Measurements from ENCODE around the gene PGLYRP1.

The PGLYRP1 gene, protein sequence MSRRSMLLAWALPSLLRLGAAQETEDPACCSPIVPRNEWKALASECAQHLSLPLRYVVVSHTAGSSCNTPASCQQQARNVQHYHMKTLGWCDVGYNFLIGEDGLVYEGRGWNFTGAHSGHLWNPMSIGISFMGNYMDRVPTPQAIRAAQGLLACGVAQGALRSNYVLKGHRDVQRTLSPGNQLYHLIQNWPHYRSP

DNA sequence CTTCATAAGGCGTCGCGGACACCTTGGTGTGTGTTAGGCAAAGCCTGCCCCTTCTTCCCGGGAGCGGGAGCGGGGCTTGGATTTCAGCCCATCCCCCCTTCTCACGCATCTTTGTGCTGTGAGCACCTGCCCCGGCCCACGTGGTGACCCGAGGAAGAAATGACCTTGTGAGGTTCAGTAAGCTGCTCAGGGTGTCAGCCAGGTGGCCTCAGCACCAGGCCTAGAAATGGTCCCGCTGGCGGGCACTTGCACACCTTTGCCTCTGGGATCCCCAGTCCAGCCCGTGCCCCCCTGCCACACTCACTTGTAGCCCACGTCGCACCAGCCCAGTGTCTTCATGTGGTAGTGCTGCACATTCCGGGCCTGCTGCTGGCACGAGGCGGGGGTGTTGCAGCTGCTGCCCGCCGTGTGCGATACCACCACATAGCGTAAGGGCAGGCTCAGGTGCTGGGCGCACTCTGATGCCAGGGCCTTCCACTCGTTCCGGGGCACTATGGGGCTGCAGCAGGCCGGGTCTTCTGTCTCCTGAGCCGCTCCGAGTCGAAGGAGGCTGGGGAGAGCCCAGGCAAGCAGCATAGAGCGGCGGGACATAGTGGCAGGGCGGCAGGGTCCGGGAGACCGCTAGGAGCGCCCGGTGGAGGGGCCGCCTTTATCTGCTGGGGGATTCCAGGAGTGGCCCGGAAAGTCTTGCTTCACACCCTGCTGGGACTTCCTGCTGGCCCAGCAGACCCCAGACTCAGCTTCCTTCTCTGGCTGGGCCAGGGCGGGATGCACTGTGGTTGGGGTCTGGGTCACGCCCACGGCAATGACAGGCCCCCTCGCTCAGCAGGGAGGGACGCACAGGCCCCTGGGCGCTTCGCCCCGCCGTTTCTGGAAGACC lies at the start of gene PGLYRP1:
TSS of gene PGLYRP1 (minus strand) at position 623 of the 880 bp plus-strand sequence. CDS start at position 591, 32 bp downstream.
- DNase-seq (ENCODE audit: low read depth, low spot score), result no peak

DNA sequence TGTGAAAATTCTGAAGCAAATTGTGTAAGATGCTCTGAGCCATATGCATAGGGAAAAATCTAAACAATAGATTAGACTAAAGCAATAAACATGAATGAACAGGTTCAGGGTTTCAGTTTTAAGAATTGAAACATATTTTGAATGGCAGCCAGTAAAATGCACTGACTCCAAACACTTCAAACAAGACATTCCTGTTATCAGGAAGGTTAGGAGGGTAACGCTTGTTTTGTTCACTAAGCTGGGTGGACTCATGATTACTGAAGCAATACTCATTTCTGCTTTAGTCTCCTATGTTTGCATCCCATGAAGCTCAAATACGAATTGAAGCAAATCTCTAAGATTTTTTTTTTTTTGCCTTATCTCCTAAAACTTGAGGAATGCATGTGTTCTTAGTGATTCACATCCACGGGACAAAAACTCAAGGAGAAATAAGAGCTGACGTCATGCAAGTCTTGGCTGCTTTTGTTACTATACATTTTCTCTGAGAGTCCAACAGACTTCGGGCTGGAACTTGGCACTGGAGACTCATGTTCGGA lies 47.0 kb upstream of the PGLYRP1 start:
- DNase-seq (ENCODE audit: low read depth, low spot score), result no peak

DNA sequence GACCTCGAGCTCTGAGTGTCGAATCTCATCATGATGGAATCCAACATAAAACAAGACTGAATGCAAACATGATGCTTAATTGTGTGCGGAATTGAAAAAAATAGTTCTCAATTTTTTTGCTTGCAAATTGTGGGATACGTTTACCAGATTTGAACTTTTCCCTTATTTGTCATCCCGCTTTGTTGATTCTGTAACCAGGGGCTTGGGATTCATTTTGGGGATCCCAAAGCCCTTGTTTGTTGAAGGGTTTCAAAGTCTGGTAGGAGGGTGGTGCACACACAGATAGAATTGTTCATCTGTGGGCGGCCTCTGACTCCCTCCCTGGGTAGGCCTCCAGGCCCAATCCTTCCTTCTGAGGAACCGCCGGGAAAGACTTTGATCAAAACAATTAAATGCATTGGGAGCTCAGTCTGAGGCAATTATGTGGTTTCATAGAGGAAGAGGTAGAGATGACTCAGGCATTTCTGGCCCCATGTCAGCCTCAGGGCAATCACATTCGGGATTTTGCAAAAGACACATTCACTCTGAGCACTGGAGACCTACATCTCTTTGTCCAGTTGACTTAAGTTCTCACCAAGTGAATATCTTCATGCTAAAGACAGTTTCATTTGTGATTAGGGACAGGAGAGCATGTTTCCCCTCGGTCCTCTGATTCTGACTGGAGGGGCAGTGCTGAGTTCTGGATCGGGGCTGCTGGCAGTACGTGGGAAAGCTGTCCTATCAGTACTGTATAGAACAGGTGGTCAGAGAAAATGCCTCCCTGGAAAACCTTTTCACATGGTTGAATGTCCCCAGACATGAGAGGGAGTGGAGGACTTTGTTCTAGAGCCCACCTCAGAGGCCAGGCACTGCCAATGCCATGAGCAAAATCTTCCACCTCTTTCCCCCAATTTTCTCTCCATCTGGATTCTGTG lies 45.7 kb upstream of the PGLYRP1 start:
- DNase-seq (ENCODE audit: low read depth, low spot score), result no peak

DNA sequence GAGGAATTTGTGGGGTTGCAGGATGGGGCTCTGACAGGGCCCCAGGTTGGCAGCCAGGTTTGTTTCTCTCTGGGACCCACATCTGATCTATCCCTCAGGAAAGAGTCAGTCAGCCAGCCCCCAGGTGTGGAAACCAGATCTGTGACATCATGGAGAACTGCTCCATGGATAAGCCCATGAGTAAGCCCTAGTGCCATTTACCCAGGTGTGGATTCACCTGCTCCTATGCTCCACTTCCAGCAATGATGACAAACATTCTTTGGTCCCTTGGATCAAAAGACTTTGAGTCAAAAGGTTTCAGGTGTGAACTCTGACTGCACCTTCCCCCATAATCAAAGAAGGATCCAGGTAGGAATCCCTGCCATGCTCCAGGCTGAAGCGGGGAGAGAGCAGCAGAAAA lies 44.8 kb upstream of the PGLYRP1 start:
- DNase-seq (ENCODE audit: low read depth, low spot score), result no peak

DNA sequence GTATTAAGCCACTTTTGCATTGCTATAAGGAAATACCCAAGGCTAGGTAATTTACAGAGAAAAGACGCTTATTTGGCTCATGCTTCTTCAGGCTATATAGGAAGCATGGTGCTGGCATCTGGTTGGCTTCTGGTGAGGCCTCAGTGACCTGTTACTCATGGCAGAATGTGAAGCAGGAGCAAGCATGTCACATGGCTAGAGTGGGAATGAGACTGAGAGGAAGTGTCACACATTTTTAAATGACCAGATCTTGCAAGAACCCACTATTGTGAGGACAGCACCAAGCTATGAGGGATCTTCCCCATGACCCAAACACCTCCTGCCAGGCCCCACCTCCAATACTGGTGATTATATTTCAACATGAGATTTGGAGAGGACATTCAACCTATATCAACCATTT lies 43.6 kb upstream of the PGLYRP1 start:
- DNase-seq (ENCODE audit: low read depth, low spot score), result no peak

DNA sequence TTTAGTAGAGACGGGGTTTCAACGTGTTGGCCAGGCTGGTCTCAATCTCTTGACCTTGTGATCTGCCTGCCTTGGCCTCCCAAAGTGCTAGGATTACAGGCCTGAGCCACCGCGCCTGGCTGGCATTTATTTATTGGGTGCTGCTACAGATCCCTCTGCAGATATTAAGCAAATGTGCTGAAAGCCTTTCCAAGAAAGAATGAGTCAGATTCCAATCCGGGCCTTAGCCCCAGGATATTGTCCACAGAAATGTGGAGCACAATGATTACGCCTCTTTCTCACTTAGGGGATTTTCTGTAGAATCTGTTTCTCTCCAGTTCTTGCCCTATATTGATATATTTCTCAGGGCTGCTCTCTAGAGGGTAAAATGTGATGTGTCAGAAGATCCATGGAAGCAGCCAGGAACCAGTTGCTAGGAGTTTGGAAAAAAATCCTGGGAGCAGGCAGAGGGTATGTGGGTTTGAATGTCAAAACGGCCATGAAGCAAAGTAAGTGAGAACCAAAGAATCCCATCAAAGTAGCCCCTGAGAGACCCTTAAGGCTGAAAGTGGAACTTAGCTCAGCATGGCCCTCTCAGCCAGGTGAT lies 42.7 kb upstream of the PGLYRP1 start:
- no peak for DNase-seq (ENCODE audit: low read depth, low spot score)

DNA sequence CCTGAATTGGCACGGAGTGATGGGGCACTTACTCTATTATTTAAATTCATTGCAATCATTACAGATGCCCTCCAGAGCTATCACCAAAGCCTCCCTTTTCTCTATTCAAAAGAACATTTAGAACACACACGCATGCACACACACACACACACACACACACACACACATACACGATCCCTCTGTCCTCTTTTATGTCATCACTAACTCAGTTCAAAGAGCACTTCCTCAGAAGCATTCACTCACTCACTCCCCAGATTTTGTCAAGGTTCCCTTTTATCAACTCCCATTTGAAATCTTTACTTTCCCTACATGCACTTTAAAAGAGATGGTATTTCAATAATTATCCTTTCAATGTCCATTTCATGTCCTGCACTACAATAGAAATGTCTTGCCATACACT lies 40.3 kb upstream of the PGLYRP1 start:
- no peak for DNase-seq (ENCODE audit: low read depth, low spot score)

DNA sequence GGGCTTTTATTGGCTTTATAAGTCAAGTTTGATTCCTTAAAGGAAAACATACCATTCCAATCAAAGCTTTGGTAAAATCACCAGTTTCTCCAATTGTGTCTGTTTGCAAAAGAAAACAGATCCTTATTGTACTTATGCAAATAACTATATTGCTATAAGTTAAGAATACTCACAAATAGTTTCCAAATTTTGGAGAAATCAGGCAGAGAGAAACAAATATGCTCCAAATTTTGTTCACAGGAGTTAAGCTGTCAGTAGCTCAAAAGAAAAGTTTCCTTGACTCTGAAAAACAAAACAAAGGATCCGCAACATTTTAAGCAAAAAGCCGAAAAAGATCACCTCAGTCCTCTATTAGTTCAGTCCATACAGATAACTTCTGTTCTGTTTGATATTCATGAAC lies 37.2 kb upstream of the PGLYRP1 start:
- DNase-seq (ENCODE audit: low read depth, low spot score), result no peak

DNA sequence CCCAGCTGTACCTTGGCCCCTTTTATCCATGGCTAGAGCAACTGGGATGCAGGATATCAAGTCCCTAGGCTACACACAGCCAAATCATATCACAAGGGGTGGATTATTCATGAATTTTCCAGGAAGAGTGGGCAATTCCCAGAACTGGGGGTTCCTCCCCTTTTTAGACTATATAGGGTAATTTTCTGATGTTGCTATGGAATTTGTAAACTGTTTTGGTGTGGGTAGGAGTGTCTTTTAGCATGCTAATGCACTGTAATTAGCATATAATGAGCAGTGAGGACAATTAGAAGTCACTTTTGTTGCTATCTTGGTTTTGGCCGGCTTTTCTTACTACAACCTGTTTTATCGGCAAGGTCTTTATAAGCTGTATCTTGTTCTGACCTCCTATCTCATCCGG lies 35.9 kb upstream of the PGLYRP1 start:
- DNase-seq (ENCODE audit: low read depth, low spot score), result no peak

DNA sequence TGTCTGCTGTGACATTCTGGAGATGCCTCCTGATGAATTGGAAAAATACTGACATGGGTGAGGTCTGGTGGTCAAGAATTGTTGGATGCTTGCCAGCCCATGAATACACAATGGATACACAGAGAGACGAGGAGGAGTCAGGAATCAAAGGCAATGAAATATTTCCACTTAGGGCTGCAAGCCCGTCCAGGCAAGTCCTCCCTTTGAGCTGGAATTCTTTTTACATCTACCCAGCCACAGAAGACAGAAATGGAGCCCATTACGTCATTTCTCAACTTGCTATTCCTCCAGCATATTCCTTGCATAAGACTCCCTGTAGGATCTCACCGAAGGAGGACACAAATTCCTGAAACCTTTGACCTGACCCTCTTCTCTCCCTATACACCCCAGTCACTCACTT lies 33.7 kb upstream of the PGLYRP1 start:
- DNase-seq (ENCODE audit: low read depth, low spot score), result no peak

DNA sequence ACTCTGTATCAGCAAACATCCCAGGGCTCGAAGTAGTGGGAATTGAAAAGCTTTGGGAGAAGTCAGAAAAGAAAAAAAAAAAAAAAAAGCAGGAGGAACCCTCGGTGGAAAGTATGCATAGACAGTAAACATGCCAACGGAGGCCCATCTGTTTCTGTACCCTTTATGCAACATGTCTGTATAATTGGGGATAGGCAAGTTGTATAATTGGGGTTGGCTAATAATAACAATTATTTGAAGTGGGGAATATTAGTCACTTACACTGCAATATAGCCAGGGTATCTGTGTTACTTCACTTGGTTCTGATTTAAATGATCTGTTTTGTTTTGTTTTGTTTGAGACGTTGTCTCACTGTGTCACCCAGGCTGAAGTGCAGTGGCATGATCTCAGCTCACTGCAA lies 30.0 kb upstream of the PGLYRP1 start:
- no peak for DNase-seq (ENCODE audit: low read depth, low spot score)

DNA sequence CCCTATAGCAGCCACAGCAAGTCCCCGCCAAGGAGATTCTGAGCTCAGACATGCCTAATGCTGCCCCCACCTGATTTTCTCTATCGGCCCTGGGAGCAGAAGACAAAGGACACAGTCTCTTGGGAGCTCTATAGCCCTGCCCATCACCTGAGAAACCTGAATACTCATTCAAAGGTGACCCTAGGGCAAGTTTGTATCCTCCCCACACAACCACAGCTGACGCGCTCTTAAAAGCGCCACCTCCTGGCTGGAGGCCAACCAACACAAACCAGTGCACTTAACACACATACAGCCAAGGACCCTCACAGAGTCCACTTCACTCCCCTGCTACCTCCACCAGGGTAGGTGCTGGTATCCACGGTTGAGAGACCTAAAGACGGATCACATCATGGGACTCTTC lies 26.7 kb upstream of the PGLYRP1 start:
- peak; percentile 91 for DNase-seq (ENCODE audit: low read depth, low spot score)

DNA sequence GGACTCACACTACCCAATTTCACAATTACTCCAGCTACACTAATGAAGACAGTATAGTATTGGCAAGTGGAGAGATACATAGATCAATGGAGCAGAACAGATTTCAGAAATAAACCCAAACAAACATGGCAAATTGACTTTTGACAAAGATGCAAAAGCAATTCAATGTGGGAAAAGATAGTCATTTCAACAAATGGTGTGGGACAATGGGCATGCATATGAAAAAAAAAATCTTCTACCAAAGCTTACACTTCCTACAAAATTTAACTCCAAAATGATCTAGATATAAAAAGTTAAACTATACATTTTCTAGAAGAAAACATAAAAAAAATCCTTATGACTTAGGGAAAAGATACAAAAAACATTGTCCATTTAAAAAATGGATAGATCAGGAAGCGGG lies 20.7 kb upstream of the PGLYRP1 start:
- DNase-seq (ENCODE audit: low read depth, low spot score), result no peak

DNA sequence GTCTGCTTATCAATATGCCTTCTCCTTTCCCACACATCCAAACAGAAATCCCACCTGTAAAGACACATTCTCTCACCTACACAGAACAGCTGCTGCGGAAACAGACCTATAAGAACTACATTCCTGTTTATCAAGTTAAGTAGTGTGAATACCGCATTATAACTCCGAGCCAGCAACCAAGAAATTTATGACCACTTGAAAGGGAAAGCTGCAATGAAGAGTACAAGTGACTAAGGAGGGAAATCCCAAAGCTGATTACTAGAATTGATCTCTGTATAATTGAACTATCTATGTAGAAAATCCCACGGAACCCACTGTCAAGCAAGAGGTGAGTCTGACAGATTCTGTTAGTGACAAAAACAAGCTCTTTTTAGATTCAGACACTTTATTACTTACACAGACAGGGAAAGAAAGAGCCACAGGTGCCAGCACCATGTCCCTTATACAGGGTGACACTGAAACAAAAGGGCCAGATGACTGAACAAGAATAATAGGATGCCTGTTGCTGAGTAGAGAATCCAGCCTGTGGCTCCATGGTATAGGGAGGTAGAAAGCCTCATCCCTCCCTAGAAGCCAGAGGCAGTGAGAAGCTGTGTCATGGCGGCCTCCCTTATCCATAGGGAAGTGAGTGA lies 19.5 kb upstream of the PGLYRP1 start:
- no peak for DNase-seq (ENCODE audit: low read depth, low spot score)

DNA sequence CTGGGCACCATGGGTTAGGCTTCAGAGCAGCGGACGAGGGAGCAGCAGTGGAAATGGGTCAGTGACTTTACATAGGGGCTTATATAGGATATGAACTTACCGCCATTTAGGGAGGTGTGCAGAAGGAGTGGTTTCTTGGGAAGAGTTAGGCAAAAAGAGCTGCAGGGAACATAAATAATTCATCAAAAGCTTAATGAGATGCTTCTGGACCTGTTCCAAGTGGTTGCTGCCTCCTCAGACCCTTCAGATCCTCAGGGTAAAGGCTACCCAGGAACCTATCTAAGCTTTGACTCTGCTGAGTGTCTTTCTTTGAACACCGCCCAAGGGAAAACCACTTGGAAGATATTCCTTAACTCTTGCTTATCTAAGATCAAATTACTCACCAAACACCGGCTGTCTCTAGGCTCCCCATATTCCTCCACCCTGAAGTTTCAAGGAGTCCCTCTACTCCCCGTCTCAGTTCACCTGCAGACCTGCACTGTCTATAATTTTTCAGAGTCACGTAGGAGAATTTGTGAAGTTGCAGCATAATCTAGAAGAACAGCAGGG lies 18.2 kb upstream of the PGLYRP1 start, which contains the start of gene IGFL4:
TSS of gene IGFL4 (minus strand) at position 51 of the 549 bp plus-strand sequence. CDS start at position 11, 40 bp downstream.
- DNase-seq (ENCODE audit: low read depth, low spot score), result no peak

DNA sequence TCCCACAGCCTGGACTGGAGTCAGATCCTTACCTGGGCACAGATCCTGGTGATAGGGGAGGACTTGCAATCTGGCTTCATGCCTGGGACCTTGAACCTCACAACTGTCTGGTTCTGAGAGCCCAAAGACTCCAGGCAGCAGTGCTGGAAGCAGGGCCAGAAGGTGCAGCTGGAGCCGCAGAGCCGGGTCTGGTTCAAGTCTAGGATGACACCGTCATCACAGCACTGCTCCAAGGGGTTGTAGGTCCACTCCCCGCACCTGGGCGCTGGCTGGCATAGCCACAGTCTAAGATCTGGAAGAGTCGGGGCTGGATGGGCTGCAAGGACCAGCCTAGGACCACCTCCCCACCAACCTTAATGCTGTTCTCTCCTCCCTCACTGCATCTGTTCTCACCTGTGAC lies 17.3 kb upstream of the PGLYRP1 start:
- DNase-seq (ENCODE audit: low read depth, low spot score), result no peak

DNA sequence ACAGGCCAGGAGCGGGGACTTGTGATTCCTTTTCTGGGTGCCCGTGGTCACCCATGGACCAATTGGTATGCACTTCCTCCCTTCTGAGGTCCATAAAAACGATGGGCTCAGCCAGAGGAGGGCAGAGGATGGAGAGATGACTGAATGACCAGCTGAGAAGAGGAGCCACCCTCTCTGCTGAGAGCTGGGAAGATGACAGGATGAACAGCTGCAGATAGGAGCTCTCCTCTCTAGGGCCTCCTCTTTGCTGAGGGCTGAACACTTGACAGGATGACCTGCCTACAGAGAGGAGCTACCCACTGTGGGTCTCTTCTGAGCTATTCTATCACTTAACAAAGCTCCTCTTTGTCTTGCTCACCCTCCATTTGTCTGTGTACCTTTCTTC lies 13.9 kb upstream of the PGLYRP1 start:
- no peak for DNase-seq (ENCODE audit: low read depth, low spot score)

DNA sequence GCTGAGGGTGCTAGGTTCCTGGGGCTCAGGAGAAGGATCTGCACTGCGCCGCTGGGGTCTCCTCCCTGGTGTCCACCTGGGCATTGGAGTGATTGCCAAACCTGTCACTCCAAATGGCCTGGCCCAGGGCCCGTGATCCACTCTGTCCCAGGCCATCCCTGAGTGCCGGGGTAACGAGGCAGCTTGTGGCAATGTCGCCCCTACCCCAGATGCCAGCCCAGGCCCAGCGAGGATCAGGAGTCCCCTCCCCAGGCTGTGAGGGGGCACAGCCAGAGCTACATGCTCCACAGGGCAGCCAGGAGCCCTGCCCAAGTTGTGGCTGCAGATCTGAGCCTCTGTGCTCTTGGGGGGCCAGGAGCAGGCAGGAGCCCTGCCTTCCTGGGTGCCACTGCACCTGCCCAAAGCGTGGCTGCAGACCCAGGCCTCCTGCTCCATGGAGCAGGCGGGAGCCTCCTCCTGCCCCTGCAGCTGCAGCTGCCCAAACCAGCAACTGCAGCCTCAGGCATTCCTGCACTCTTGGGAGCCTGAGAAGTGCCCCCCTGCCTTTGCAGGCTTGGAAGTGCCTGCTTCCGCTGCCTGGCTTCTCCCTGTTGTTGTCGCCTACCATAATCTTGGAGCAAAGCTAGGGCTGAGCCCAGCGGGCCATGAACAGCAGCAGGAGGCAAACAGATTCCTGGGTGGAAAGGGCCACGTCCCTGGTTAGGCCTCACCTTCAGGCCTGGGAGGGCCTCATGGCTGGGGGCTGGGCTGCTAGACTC lies 13.3 kb upstream of the PGLYRP1 start:
- DNase-seq (ENCODE audit: low read depth, low spot score), result no peak

DNA sequence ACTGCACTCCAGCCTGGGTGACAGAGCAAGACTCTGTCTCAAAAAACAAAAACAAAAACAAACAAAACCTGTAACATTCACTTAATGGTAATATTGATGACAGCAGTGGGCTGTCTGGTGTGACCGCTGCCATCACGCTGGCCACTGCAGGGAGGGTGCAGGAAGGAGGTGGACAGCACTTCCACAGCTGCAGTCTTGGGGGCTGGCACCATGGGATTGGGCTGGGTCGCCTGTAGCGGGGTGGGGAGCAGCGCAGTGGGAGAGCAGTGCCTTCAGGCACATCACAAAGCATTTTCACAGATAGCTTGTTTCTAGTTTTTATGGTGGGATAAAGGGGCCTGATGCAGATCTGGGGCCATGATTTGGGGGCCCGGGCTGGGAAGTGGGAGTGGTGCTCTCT lies 12.7 kb upstream of the PGLYRP1 start:
- no peak for DNase-seq (ENCODE audit: low read depth, low spot score)

DNA sequence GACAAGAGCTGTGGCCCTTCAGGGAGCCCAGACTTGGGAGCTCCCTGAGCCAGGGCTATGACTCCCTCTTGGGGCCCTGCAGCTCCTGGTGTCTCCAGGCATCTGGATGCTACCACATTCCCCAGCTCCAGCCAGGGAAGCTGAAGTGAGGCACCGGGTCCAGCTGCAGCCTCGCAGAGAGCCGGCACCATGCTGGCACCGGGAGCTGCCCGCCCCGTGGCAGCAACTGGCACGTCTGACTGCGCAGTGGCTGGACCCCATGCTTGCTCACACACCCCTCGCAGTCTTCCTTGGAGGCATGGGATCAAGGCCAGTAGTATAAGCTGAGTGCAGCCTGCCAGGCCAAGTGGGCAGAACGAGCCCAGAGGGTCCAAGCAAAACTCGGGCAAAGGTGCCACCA lies 10.5 kb upstream of the PGLYRP1 start:
- no peak for DNase-seq (ENCODE audit: low read depth, low spot score)
